K562 (cell line): ENCODE results near the gene VPS9D1. TPM values are rescaled to one million over a fixed set of nuclear protein-coding genes. Genes with fewer than 3 reads are reported as not detected.
A peak's percentile ranks its signal among the peaks of the same experiment; 100 is the strongest.

Experiments used
- ATAC-seq: fragments of 200-7000 bp; cut with Tn5 transposase; 3 replicates; pipeline ENCODE4 v1.9.1; 2020; ENCODE audit warnings: moderate library complexity
- BruUV-seq: library from RNA; stranded (reverse); fragments of 400-500 nt; replicated peaks from 2 replicates; lab custom pipeline; 2021; lab: Mats Ljungman, UMichigan
- CTCF ChIA-PET: fragments of 300-600 bp; formaldehyde crosslinking; extraction: SDS; loops from one replicate; lab custom pipeline; 2021; ENCODE audit warnings: low intra/inter-chr PET ratio; lab: Yijun Ruan, JAX
- POLR2A ChIA-PET: fragments of 300-600, 350-650 bp; sonication (Branson Sonifier 250); formaldehyde crosslinking; extraction: SDS; loops from one replicate; lab custom pipeline; 2021; ENCODE audit warnings: antibody characterized with exemption, inconsistent platforms; lab: Yijun Ruan, JAX
- DNase-seq, 4 experiments: peaks; one replicate each; pipeline versions ENCODE4 v3.0.0 to v3.0.0-alpha.2; 2011 to 2018; ENCODE audit warnings: low spot score in 3 of 4, mixed read lengths in 3 of 4; ENCODE audit errors: extremely low read depth in 1 of 4
- FAIRE-seq: peaks from 2 replicates; lab custom pipeline; 2011; peaks lifted over from hg19 to GRCh38; lab: Jason Lieb, UNC
- H2AFZ ChIP-seq: 2 replicates; pipeline ENCODE4 v1.6.0; 2011; ENCODE audit warnings: low read depth, low read length, control low read depth, inconsistent platforms
- H3K27ac ChIP-seq: fragments of 200-600 bp; 3 replicates; pipeline ENCODE4 v1.8.0; 2011; ENCODE audit warnings: low read depth, mild to moderate bottlenecking, control low read depth, inconsistent platforms, low read length, moderate library complexity, mixed read lengths; ENCODE audit errors: extremely low read depth
- H3K27me3 ChIP-seq, 2 experiments: fragments of 300-600 bp in 1 of 2; 2 replicates in 1 of 2; 3 replicates in 1 of 2; pipeline versions ENCODE4 v1.6.0 to v1.8.0; 2011; ENCODE audit warnings: inconsistent platforms in 2 of 2, low read length in 2 of 2, mild to moderate bottlenecking in 1 of 2, mixed read lengths in 1 of 2, moderate library complexity in 1 of 2; ENCODE audit not compliant: control insufficient read depth in 2 of 2, insufficient read depth in 2 of 2
- H3K36me3 ChIP-seq: fragments of 300-600 bp; 3 replicates; pipeline ENCODE4 v1.8.0; 2011; ENCODE audit warnings: mild to moderate bottlenecking, low read length, inconsistent platforms; ENCODE audit not compliant: control insufficient read depth, insufficient read depth
- H3K4me1 ChIP-seq, 2 experiments: fragments of 200-600 bp in 1 of 2; replicated peaks in 1 of 2; 2 replicates in 1 of 2; 3 replicates in 1 of 2; pipeline versions ENCODE4 v1.5.1 to v1.8.0; 2011; ENCODE audit warnings: inconsistent platforms in 2 of 2, low read length in 2 of 2, mild to moderate bottlenecking in 1 of 2, mixed read lengths in 1 of 2, moderate library complexity in 1 of 2; ENCODE audit not compliant: control insufficient read depth in 2 of 2, insufficient read depth in 2 of 2
- H3K4me2 ChIP-seq: 2 replicates; pipeline ENCODE4 v1.6.1; 2011; ENCODE audit warnings: low read length, control low read depth, inconsistent platforms, mixed read lengths; ENCODE audit not compliant: insufficient read depth
- H3K4me3 ChIP-seq: fragments of 200-600 bp; sonication (generic), shearing (Covaris generic); 2 replicates; pipeline ENCODE4 v1.5.1; 2016; ENCODE audit warnings: control low read depth, inconsistent platforms
- H3K79me2 ChIP-seq: fragments of 200-600 bp; 3 replicates; pipeline ENCODE4 v1.8.0; 2011; ENCODE audit warnings: low read length, inconsistent platforms; ENCODE audit not compliant: control insufficient read depth, insufficient read depth
- H3K9ac ChIP-seq, 2 experiments: 2 replicates each; pipeline versions ENCODE4 v1.6.0 to v1.6.1; 2011; ENCODE audit warnings: low read depth in 2 of 2, low read length in 2 of 2, control low read depth in 1 of 2, inconsistent platforms in 1 of 2, mild to moderate bottlenecking in 1 of 2, mixed read lengths in 1 of 2; ENCODE audit not compliant: insufficient read depth in 1 of 2
- H3K9me1 ChIP-seq: one replicate; pipeline ENCODE4 v1.6.0; 2011; ENCODE audit warnings: inconsistent platforms, mild to moderate bottlenecking, low read length, moderate library complexity; ENCODE audit not compliant: control insufficient read depth, insufficient read depth
- H3K9me3 ChIP-seq: replicated peaks from 2 replicates; pipeline ENCODE4 v1.5.1; 2011; ENCODE audit warnings: low read depth, low read length, inconsistent platforms; ENCODE audit not compliant: control insufficient read depth, insufficient read depth
- H4K20me1 ChIP-seq: replicated peaks from 2 replicates; pipeline ENCODE4 v1.6.1; 2011; ENCODE audit warnings: low read length, inconsistent platforms, mixed read lengths; ENCODE audit not compliant: control insufficient read depth, insufficient read depth
- EGR1 ChIP-seq: fragments of 450-650 bp; conservative IDR thresholded peaks from 2 replicates; pipeline ENCODE4 v1.6.1; 2017; ENCODE audit warnings: mild to moderate bottlenecking
- ETV5 ChIP-seq: sonication (generic); formaldehyde crosslinking; IDR thresholded peaks from 2 replicates; pipeline ENCODE4 v1.4.0; 2020; ENCODE audit warnings: low read depth, mild to moderate bottlenecking, missing genetic modification reagents
- KDM5B ChIP-seq: fragments of 200-600 bp; sonication (generic); IDR thresholded peaks from 2 replicates; pipeline ENCODE4 v1.6.1; 2012; ENCODE audit warnings: low read depth, mild to moderate bottlenecking, moderate library complexity, low read length, control low read depth, inconsistent platforms; ENCODE audit not compliant: insufficient replicate concordance
- RUNX1 ChIP-seq: sonication (generic); IDR thresholded peaks from 2 replicates; pipeline ENCODE4 v1.6.1; 2016; ENCODE audit warnings: antibody characterized with exemption, low read depth
- WHSC1 ChIP-seq: IDR thresholded peaks from one replicate; pipeline ENCODE4 v1.6.1; 2012; ENCODE audit warnings: low read length, control low read depth, inconsistent platforms
- ZFX ChIP-seq: sonication (generic); formaldehyde crosslinking; IDR thresholded peaks from 2 replicates; pipeline ENCODE4 v1.8.0; 2022; ENCODE audit warnings: mild to moderate bottlenecking, missing genetic modification reagents, moderate library complexity
- ZNF561 ChIP-seq: fragments of 450-650 bp; formaldehyde crosslinking; conservative IDR thresholded peaks from 2 replicates; pipeline ENCODE4 v1.4.0; 2020; ENCODE audit warnings: mild to moderate bottlenecking, moderate library complexity
- WGBS: fragments of 100-300 bp; shearing (Covaris generic); methylation state at CpG from one replicate; pipeline ENCODE4 v1.1.6; 2016; ENCODE audit warnings: low coverage, mixed read lengths; ENCODE audit not compliant: insufficient coverage; ENCODE audit errors: missing lambda C conversion rate; 5-methylcytosine and 5-hydroxymethylcytosine counted together
- in situ Hi-C: fragments of 300-500 bp; cut with MboI; formaldehyde crosslinking; loops from 4 replicates; pipeline ENCODE4 v1.15.0; 2018; ENCODE audit warnings: inconsistent platforms, mixed read lengths
- intact Hi-C: fragments of 100-400 bp; cut with micrococcal nuclease; formaldehyde crosslinking; loops from 2 replicates; pipeline ENCODE4 v1.14.2; 2022
- polyA plus RNA-seq, 8 experiments: library from polyadenylated mRNA; depleted of rRNA in 4 of 8; stranded (reverse) in 5 of 8; unstranded in 3 of 8; fragments of >200 nt; fragmentation: Nextera tagmentation in 2 of 8; fragmentation: Illumina TruSeq in 1 of 8; extraction: Ambion mirVana in 2 of 8; extraction: Trizol in 1 of 8; gene quantifications; 2 replicates each; pipeline versions ENCODE4 v1.2.1 to v1.2.3, GENCODE V29; 2011 to 2014; ENCODE audit warnings: inconsistent platforms in 1 of 8, missing spikeins in 1 of 8
- total RNA-seq, 7 experiments: library from RNA; depleted of rRNA in 6 of 7; stranded (reverse); fragments of >200 nt in 6 of 7; fragmentation: Illumina TruSeq in 2 of 7; extraction: Trizol in 2 of 7; gene quantifications; 2 replicates each; pipeline versions ENCODE4 v1.2.1 to v1.2.3, GENCODE V29; 2011 to 2021; ENCODE audit warnings: low replicate concordance in 1 of 7
- TF ChIP-seq, protein P1 (sequence below): sonication (generic); formaldehyde crosslinking; IDR thresholded peaks from 2 replicates; pipeline ENCODE4 v1.8.1; 2023; ENCODE audit warnings: mild to moderate bottlenecking, missing genetic modification reagents
- TF ChIP-seq, protein P2 (sequence below): fragments of 450-650 bp; IDR thresholded peaks from 2 replicates; pipeline ENCODE4 v1.6.1; 2017; ENCODE audit warnings: antibody characterized with exemption, mild to moderate bottlenecking
- TF ChIP-seq, protein P3 (sequence below), 2 experiments: fragments of 250-450 bp in 1 of 2; fragments of 450-650 bp in 1 of 2; sonication (Bioruptor Pico) in 1 of 2; IDR thresholded peaks; 2 replicates each; pipeline versions ENCODE4 v1.6.1 to v1.8.0; 2016 to 2021; ENCODE audit warnings: mild to moderate bottlenecking in 2 of 2, moderate library complexity in 2 of 2, missing compliant biosample characterization in 1 of 2, missing genetic modification characterization in 1 of 2

The VPS9D1 gene
- total and polyA plus RNA-seq, 9 of the 15 experiments (the other 6 are each of a cell fraction or from before 2014, with no cell fraction given), result 0.33 to 3.1 (median 1.1) TPM

DNA sequence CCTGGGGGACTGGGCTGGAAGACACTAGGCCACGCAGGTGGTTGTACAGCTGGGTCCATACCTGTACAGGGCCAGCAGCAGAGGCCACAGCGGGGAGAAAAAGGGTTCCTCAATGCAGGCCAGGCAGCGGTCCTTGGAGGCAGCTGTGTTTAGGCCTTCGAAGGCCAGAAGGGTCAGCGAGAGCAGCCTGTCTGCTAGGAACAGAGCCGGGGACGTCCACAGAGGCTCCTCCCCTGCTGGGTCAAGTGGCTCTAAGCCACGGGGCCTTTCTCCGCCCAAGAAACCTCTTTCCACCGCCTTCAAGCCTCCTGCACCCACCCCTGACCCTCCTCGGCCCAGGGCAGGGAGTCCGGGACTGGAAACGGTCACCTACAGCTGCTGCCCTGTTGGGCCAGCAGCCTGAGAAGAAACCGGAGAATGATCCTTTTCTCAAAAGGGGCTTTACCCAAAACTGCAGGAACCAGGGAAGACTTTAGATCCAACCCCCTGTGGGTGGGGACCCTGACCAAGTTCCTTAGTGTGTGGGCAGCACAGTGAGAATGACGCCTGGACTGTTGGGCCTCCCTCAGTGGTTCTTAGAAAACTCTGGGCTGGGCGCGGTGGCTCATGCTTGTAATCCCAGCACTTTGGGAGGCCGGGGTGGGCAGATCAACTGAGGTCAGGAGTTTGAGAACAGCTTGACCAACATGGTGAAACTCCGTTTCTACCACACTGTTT lies 10.8 kb downstream of the VPS9D1 start:
- Histone ChIP-seq H4K20me1 (no peaks in the 10 kb centered on the region), H3K4me3 (no peak overlapping the region), H3K9me1 (no peaks in the 10 kb centered on the region), H3K4me2 (peak overlapping the region; percentile 22), H3K9ac (peak overlapping the region; percentile 31 to 88), H3K27ac (peak overlapping the region; percentile 51; the same call in 2 of the 3 replicates), H3K9me3 (0 out of 2 replicates have a peak, but pooled peaks cover 2% of the 10 kb centered on the region), H3K36me3 (peaks cover 19% of the 10 kb centered on the region), H3K79me2 (peaks cover 29% of the 10 kb centered on the region), H3K27me3 (no peaks in the 10 kb centered on the region), H3K4me1 (peaks cover 18 to 80% of the 10 kb centered on the region in 2 experiments; a peak in 4 of 5 replicates), H2AFZ (peak overlapping the region; percentile 69)
- peak; percentile 85 for FAIRE-seq
- in situ Hi-C loops (no loop called here), intact Hi-C loops (loop anchor here (5.0 kb wide), 1 partner anchor 42 kb away; no protein-coding TSS in a partner anchor)
- POLR2A ChIA-PET, result interaction anchor here (0.5 to 4.5 kb wide), 4 partner anchors 8 to 25 kb away, joined by 3 to 45 read pairs (median 8); partner anchors contain the start of gene VPS9D1
- DNase-seq, result peak in 2 of 4 experiments; percentile 45 to 65
- ATAC-seq, result peak; percentile 7
- WGBS, result 42% methylated on average over 16 of the region's 19 CpGs
- BruUV-seq, result no TSS peak
- CTCF ChIA-PET, result no interaction called here
- TF ChIP-seq, protein P1, sequence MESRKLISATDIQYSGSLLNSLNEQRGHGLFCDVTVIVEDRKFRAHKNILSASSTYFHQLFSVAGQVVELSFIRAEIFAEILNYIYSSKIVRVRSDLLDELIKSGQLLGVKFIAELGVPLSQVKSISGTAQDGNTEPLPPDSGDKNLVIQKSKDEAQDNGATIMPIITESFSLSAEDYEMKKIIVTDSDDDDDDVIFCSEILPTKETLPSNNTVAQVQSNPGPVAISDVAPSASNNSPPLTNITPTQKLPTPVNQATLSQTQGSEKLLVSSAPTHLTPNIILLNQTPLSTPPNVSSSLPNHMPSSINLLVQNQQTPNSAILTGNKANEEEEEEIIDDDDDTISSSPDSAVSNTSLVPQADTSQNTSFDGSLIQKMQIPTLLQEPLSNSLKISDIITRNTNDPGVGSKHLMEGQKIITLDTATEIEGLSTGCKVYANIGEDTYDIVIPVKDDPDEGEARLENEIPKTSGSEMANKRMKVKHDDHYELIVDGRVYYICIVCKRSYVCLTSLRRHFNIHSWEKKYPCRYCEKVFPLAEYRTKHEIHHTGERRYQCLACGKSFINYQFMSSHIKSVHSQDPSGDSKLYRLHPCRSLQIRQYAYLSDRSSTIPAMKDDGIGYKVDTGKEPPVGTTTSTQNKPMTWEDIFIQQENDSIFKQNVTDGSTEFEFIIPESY (CRISPR knock-in tag), result no peak
- TF ChIP-seq WHSC1 (no peak), EGR1 (peak; percentile 52; the same call in 1 of the 2 replicates), ETV5 (CRISPR knock-in tag) (no peak), KDM5B (peak; percentile 19), ZFX (CRISPR knock-in tag) (peak; percentile 62; the same call in 1 of the 2 replicates), ZNF561 (CRISPR knock-in tag) (no peak), RUNX1 (no peak)
- TF ChIP-seq, protein P2, sequence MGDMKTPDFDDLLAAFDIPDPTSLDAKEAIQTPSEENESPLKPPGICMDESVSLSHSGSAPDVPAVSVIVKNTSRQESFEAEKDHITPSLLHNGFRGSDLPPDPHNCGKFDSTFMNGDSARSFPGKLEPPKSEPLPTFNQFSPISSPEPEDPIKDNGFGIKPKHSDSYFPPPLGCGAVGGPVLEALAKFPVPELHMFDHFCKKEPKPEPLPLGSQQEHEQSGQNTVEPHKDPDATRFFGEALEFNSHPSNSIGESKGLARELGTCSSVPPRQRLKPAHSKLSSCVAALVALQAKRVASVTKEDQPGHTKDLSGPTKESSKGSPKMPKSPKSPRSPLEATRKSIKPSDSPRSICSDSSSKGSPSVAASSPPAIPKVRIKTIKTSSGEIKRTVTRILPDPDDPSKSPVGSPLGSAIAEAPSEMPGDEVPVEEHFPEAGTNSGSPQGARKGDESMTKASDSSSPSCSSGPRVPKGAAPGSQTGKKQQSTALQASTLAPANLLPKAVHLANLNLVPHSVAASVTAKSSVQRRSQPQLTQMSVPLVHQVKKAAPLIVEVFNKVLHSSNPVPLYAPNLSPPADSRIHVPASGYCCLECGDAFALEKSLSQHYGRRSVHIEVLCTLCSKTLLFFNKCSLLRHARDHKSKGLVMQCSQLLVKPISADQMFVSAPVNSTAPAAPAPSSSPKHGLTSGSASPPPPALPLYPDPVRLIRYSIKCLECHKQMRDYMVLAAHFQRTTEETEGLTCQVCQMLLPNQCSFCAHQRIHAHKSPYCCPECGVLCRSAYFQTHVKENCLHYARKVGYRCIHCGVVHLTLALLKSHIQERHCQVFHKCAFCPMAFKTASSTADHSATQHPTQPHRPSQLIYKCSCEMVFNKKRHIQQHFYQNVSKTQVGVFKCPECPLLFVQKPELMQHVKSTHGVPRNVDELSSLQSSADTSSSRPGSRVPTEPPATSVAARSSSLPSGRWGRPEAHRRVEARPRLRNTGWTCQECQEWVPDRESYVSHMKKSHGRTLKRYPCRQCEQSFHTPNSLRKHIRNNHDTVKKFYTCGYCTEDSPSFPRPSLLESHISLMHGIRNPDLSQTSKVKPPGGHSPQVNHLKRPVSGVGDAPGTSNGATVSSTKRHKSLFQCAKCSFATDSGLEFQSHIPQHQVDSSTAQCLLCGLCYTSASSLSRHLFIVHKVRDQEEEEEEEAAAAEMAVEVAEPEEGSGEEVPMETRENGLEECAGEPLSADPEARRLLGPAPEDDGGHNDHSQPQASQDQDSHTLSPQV, result peak; percentile 45; the same call in 1 of the 2 replicates
- TF ChIP-seq, protein P3, sequence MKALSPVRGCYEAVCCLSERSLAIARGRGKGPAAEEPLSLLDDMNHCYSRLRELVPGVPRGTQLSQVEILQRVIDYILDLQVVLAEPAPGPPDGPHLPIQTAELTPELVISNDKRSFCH (CRISPR knock-in tag; IDR thresholded peaks at IDR 0.05), result no peak
- TF ChIP-seq, protein P3 (tag; IDR thresholded peaks at IDR 0.05), result no peak
